ENCODE data around the gene BMPR1B. TPM values are rescaled to one million over a fixed set of nuclear protein-coding genes. Genes with fewer than 3 reads are reported as not detected.

Gene BMPR1B
- total and polyA plus RNA-seq, 4 donors = 0.27 to 0.70 (median 0.48) TPM

DNA sequence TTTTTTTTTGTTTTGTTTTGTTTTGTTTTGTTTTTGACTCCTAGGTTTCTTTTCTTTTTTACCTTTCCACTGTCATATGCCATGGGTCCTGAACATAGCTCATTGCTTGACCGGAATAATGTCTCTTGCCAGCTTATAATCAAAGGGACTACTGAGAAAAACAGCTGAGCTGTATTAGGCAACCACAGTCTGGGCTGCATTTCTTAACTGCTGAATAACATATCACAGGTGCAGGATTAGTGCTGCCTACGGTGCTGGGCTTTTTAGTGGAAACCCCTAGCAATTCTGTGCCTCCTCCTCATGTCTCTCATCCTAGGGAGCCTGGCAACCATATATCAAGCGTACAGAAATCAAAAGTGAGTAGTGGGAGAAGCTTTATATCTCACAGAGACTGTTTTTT, 333.5 kb downstream of the BMPR1B start (continued):
- TF ChIP-seq MAX (IDR thresholded peaks at IDR 0.05) = no peak
- TF ChIP-seq RAD21 (IDR thresholded peaks at IDR 0.05) = no peak
- no peak for TF ChIP-seq EGR1 (IDR thresholded peaks at IDR 0.05; ENCODE audit: low read depth in 2 of 2)
- no peak for TF ChIP-seq SP1 (IDR thresholded peaks at IDR 0.05)
- TF ChIP-seq, protein P1, sequence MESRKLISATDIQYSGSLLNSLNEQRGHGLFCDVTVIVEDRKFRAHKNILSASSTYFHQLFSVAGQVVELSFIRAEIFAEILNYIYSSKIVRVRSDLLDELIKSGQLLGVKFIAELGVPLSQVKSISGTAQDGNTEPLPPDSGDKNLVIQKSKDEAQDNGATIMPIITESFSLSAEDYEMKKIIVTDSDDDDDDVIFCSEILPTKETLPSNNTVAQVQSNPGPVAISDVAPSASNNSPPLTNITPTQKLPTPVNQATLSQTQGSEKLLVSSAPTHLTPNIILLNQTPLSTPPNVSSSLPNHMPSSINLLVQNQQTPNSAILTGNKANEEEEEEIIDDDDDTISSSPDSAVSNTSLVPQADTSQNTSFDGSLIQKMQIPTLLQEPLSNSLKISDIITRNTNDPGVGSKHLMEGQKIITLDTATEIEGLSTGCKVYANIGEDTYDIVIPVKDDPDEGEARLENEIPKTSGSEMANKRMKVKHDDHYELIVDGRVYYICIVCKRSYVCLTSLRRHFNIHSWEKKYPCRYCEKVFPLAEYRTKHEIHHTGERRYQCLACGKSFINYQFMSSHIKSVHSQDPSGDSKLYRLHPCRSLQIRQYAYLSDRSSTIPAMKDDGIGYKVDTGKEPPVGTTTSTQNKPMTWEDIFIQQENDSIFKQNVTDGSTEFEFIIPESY (IDR thresholded peaks at IDR 0.05) = no peak
- no peak for TF ChIP-seq NR2F2 (IDR thresholded peaks at IDR 0.05)
- no peak for TF ChIP-seq HNF4A (conservative IDR thresholded peaks at IDR 0.05)

- H3K4me3 ChIP-seq (ENCODE audit: low read depth in 1 of 3, low read length in 3 of 3) = no peak overlapping the region
- no peak overlapping the region for H3K9ac ChIP-seq (ENCODE audit: low read depth in 1 of 2, low read length in 2 of 2)
- no peak for DNase-seq (ENCODE audit: low spot score)
- no peak overlapping the region for H3K27ac ChIP-seq (ENCODE audit: low read depth in 1 of 2, low read length in 2 of 2)
- no peaks in the 10 kb centered on the region for H3K27me3 ChIP-seq (ENCODE audit: control insufficient read depth in 4 of 4, insufficient read depth in 4 of 4, low read length in 3 of 4)
- no peaks in the 10 kb centered on the region for H3K36me3 ChIP-seq (ENCODE audit: control insufficient read depth in 4 of 4, insufficient read depth in 3 of 4, low read depth in 1 of 4, low read length in 3 of 4)
- no peaks in the 10 kb centered on the region for H3K4me1 ChIP-seq (ENCODE audit: control insufficient read depth in 4 of 4, insufficient read depth in 4 of 4, low read length in 3 of 4)
- no peak for TF ChIP-seq HNF4G (IDR thresholded peaks at IDR 0.05)
- TF ChIP-seq, protein P2, sequence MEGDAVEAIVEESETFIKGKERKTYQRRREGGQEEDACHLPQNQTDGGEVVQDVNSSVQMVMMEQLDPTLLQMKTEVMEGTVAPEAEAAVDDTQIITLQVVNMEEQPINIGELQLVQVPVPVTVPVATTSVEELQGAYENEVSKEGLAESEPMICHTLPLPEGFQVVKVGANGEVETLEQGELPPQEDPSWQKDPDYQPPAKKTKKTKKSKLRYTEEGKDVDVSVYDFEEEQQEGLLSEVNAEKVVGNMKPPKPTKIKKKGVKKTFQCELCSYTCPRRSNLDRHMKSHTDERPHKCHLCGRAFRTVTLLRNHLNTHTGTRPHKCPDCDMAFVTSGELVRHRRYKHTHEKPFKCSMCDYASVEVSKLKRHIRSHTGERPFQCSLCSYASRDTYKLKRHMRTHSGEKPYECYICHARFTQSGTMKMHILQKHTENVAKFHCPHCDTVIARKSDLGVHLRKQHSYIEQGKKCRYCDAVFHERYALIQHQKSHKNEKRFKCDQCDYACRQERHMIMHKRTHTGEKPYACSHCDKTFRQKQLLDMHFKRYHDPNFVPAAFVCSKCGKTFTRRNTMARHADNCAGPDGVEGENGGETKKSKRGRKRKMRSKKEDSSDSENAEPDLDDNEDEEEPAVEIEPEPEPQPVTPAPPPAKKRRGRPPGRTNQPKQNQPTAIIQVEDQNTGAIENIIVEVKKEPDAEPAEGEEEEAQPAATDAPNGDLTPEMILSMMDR (IDR thresholded peaks at IDR 0.05; ENCODE audit: low read depth, low read length, missing input control) = no peak
- no peak for TF ChIP-seq JUND (IDR thresholded peaks at IDR 0.05)
- TF ChIP-seq, protein P1 (IDR thresholded peaks at IDR 0.05) = no peak
- TF ChIP-seq RAD21 (IDR thresholded peaks at IDR 0.05) = no peak
- no peak for TF ChIP-seq SP1 (IDR thresholded peaks at IDR 0.05)
- no peak for TF ChIP-seq EGR1 (IDR thresholded peaks at IDR 0.05; ENCODE audit: low read depth in 2 of 2)
- no peak for TF ChIP-seq TAF1 (conservative IDR thresholded peaks at IDR 0.05)
- TF ChIP-seq FOXA1 (IDR thresholded peaks at IDR 0.05) = no peak
- TF ChIP-seq, protein P3, sequence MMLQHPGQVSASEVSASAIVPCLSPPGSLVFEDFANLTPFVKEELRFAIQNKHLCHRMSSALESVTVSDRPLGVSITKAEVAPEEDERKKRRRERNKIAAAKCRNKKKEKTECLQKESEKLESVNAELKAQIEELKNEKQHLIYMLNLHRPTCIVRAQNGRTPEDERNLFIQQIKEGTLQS (IDR thresholded peaks at IDR 0.05) = no peak
- TF ChIP-seq MAX (IDR thresholded peaks at IDR 0.05) = no peak
- H3K9me3 ChIP-seq (ENCODE audit: control insufficient read depth in 4 of 4, low read length in 3 of 4) = no peaks in the 10 kb centered on the region
- WGBS = 28% methylated on average over 3 of the region's 3 CpGs
These were observed 335.0 kb downstream of the BMPR1B start for GRCh38 chr4:95092766-95093165.

DNA sequence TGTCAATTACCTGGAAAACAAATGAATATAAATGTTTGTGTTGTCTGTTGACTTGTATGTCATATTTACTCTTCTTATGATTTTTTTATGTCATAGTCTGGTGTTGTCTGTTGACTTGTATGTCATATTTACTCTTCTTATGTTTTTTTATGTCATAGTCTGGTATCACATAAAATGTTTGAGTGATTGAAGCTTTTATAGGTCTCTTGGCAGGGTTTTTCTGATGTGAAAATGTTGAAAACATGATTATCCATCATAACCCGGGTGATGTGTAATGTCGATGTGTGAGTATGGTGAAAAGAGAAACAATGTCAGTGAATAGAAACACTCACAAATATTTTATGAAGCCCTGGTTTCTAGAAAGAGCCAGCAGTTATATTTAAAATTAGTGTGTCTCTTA, 335.7 kb downstream of the BMPR1B start:
- H3K27me3 ChIP-seq (ENCODE audit: control insufficient read depth in 4 of 4, insufficient read depth in 4 of 4, low read length in 3 of 4) = no peaks in the 10 kb centered on the region
- no peak for TF ChIP-seq HNF4A (conservative IDR thresholded peaks at IDR 0.05)
- TF ChIP-seq, protein P1 (IDR thresholded peaks at IDR 0.05) = no peak
- TF ChIP-seq, protein P4, sequence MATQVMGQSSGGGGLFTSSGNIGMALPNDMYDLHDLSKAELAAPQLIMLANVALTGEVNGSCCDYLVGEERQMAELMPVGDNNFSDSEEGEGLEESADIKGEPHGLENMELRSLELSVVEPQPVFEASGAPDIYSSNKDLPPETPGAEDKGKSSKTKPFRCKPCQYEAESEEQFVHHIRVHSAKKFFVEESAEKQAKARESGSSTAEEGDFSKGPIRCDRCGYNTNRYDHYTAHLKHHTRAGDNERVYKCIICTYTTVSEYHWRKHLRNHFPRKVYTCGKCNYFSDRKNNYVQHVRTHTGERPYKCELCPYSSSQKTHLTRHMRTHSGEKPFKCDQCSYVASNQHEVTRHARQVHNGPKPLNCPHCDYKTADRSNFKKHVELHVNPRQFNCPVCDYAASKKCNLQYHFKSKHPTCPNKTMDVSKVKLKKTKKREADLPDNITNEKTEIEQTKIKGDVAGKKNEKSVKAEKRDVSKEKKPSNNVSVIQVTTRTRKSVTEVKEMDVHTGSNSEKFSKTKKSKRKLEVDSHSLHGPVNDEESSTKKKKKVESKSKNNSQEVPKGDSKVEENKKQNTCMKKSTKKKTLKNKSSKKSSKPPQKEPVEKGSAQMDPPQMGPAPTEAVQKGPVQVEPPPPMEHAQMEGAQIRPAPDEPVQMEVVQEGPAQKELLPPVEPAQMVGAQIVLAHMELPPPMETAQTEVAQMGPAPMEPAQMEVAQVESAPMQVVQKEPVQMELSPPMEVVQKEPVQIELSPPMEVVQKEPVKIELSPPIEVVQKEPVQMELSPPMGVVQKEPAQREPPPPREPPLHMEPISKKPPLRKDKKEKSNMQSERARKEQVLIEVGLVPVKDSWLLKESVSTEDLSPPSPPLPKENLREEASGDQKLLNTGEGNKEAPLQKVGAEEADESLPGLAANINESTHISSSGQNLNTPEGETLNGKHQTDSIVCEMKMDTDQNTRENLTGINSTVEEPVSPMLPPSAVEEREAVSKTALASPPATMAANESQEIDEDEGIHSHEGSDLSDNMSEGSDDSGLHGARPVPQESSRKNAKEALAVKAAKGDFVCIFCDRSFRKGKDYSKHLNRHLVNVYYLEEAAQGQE (IDR thresholded peaks at IDR 0.05) = no peak
- TF ChIP-seq HNF4G (IDR thresholded peaks at IDR 0.05) = no peak
- no peak for TF ChIP-seq RAD21 (IDR thresholded peaks at IDR 0.05)
- TF ChIP-seq SP1 (IDR thresholded peaks at IDR 0.05) = no peak
- no peak for TF ChIP-seq TAF1 (conservative IDR thresholded peaks at IDR 0.05)
- TF ChIP-seq NR2F2 (IDR thresholded peaks at IDR 0.05) = no peak
- no peak for TF ChIP-seq GABPA (IDR thresholded peaks at IDR 0.05 in 1 of 2, conservative IDR thresholded peaks at IDR 0.05 in 1 of 2)
- TF ChIP-seq RXRA (IDR thresholded peaks at IDR 0.05) = no peak
- TF ChIP-seq FOXA1 (IDR thresholded peaks at IDR 0.05) = no peak

More for the DNA sequence above, 335.7 kb downstream of the BMPR1B start:
- DNase-seq (ENCODE audit: low spot score) = no peak
- Histone ChIP-seq H3K4me3 (ENCODE audit: low read depth in 1 of 3, low read length in 3 of 3) (no peak overlapping the region), H3K4me1 (ENCODE audit: control insufficient read depth in 4 of 4, insufficient read depth in 4 of 4, low read length in 3 of 4) (no peaks in the 10 kb centered on the region), H3K9me3 (ENCODE audit: control insufficient read depth in 4 of 4, low read length in 3 of 4) (no peaks in the 10 kb centered on the region), H3K36me3 (ENCODE audit: control insufficient read depth in 4 of 4, insufficient read depth in 3 of 4, low read depth in 1 of 4, low read length in 3 of 4) (no peaks in the 10 kb centered on the region), H3K27ac (ENCODE audit: low read depth in 1 of 2, low read length in 2 of 2) (no peak overlapping the region), H3K9ac (ENCODE audit: low read depth in 1 of 2, low read length in 2 of 2) (no peak overlapping the region)
- 90% methylated on average over 2 of the region's 2 CpGs for WGBS

All from liver (tissue), 9 donors.